Sigmoid colon (tissue), 4 donors: ENCODE data around the gene PRPF40B.

Experiments
- CTCF ChIP-seq, 4 experiments: fragments of 450-650 bp in 3 of 4; fragments of 200-600 bp in 1 of 4; IDR thresholded peaks; one replicate each; pipeline ENCODE4 v1.5.1; 2016 to 2019; ENCODE audit warnings: antibody characterized with exemption in 4 of 4, mild to moderate bottlenecking in 3 of 4, moderate library complexity in 2 of 4
- POLR2A ChIP-seq, 2 donors: fragments of 450-650 bp; IDR thresholded peaks; one replicate each; pipeline ENCODE4 v1.6.1; 2016; ENCODE audit warnings: antibody characterized with exemption in 2 of 2, mild to moderate bottlenecking in 2 of 2, moderate library complexity in 2 of 2
- POLR2AphosphoS5 ChIP-seq, 4 donors: sonication (generic); formaldehyde crosslinking; IDR thresholded peaks; one replicate each; pipeline ENCODE4 v1.6.1; 2017; ENCODE audit warnings: antibody characterized with exemption in 4 of 4

GRCh38 chr12:49671031-49671765 lies 47.8 kb downstream of the PRPF40B start:
- TF ChIP-seq CTCF (IDR thresholded peaks at IDR 0.05) (no peak), POLR2AphosphoS5 (IDR thresholded peaks at IDR 0.05) (no peak), POLR2A (IDR thresholded peaks at IDR 0.05) (no peak)
